Stimulated activated memory B cell treated with anti-CD40 and anti-IgM and Interleukin-4, amounts not matched to agents 10 μg/mL and 1 μg/mL and 100 μg/mL, for 72 hours (primary cell): ENCODE results near the gene RAB3D.

Experiments
- ATAC-seq: fragments of 150-1000 bp; cut with Tn5 transposase; 2 replicates; pipeline ENCODE4 v1.10.0; 2021
- H3K27ac Mint-ChIP-seq: one replicate; pipeline ENCODE4 v1.8.0; 2022; ENCODE audit warnings: mild to moderate bottlenecking, mixed read lengths
- H3K27me3 Mint-ChIP-seq: one replicate; pipeline ENCODE4 v1.8.0; 2022; ENCODE audit warnings: mixed read lengths
- H3K36me3 Mint-ChIP-seq: one replicate; pipeline ENCODE4 v1.8.0; 2022; ENCODE audit warnings: mixed read lengths
- H3K4me1 Mint-ChIP-seq: one replicate; pipeline ENCODE4 v1.8.0; 2022; ENCODE audit warnings: mixed read lengths
- H3K4me3 Mint-ChIP-seq: one replicate; pipeline ENCODE4 v1.8.0; 2022; ENCODE audit warnings: mild to moderate bottlenecking, moderate library complexity, mixed read lengths
- H3K9me3 Mint-ChIP-seq: one replicate; pipeline ENCODE4 v1.8.0; 2022; ENCODE audit warnings: mixed read lengths

Gene RAB3D

GRCh38 chr19:11296264-11296663, 43.2 kb downstream of the RAB3D start:
- peaks cover 10% of the 10 kb centered on the region for H3K4me1 Mint-ChIP-seq
- ATAC-seq = no peak
- H3K27ac Mint-ChIP-seq = no peak overlapping the region

DNA sequence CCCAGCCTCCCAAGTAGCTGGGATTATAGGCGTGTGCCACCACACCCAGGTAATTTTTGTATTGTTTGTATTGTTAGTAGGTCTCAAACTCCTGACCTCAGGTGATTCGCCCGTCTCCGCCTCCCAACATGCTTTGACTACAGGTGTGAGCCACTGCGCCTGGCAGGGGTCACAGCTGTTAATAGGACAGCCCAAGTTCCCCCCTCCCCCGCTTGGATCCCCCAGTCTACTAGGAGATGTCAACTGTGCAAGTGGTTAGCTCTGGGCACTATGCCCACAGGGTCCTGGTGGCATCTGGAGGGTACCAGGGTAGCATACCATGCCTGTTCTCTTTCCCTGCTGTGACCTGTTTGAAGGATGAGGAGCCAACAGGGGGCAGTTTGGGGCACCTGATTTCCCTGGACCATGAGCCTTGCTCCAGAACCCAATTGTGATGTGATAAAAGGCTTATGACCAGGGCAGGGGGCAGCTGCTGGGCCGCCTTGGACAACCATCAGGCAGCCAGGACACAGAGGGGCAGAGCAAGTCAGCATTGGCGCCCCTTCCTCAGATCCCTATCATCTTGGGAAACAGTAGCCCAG, 43.7 kb downstream of the RAB3D start, which contains the start of gene TSPAN16:
Gene TSPAN16 (plus strand): TSS at position 496 of the 581 bp plus-strand sequence. CDS start 138 bp downstream, outside the sequence.
- no peak within 1 kb of the TSS for H3K27ac Mint-ChIP-seq
- peaks cover 10% of the 10 kb centered on the region for H3K4me1 Mint-ChIP-seq
- H3K36me3 Mint-ChIP-seq = no peaks in the 10 kb centered on the region
- H3K9me3 Mint-ChIP-seq = no peaks in the 10 kb centered on the region
- H3K27me3 Mint-ChIP-seq = peaks cover 42% of the 10 kb centered on the region
- H3K4me3 Mint-ChIP-seq = no peak within 1 kb of the TSS
- ATAC-seq = no peak

More at GRCh38 chr19:11296264-11296663, 43.2 kb downstream of the RAB3D start:
- Mint-ChIP-seq H3K4me3 (no peak overlapping the region), H3K27me3 (peaks cover 43% of the 10 kb centered on the region), H3K36me3 (no peaks in the 10 kb centered on the region), H3K9me3 (no peaks in the 10 kb centered on the region)

DNA sequence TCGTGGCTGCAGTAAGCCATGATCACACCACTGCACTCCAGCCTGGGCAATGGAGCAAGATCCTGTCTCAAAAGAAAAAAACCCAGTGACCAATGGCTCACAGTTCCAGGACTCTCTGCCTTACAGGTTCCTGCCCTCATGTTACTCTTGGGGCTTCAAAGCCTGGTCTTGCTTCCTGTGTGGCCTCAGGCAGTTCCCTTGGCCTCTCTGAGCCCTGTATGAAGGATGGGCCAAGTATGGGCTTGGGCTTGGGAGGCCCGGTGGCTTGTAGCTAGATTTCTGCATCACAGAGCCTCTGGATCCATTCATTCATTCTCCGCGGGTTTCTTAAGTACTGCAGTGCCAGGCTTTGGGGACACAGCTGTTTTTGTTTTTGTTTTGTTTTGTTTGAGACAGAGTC, 44.3 kb downstream of the RAB3D start:
- Mint-ChIP-seq H3K27ac (no peak overlapping the region), H3K9me3 (no peaks in the 10 kb centered on the region), H3K27me3 (peaks cover 37% of the 10 kb centered on the region), H3K4me1 (peaks cover 10% of the 10 kb centered on the region), H3K4me3 (no peak overlapping the region), H3K36me3 (no peaks in the 10 kb centered on the region)
- no peak for ATAC-seq

DNA sequence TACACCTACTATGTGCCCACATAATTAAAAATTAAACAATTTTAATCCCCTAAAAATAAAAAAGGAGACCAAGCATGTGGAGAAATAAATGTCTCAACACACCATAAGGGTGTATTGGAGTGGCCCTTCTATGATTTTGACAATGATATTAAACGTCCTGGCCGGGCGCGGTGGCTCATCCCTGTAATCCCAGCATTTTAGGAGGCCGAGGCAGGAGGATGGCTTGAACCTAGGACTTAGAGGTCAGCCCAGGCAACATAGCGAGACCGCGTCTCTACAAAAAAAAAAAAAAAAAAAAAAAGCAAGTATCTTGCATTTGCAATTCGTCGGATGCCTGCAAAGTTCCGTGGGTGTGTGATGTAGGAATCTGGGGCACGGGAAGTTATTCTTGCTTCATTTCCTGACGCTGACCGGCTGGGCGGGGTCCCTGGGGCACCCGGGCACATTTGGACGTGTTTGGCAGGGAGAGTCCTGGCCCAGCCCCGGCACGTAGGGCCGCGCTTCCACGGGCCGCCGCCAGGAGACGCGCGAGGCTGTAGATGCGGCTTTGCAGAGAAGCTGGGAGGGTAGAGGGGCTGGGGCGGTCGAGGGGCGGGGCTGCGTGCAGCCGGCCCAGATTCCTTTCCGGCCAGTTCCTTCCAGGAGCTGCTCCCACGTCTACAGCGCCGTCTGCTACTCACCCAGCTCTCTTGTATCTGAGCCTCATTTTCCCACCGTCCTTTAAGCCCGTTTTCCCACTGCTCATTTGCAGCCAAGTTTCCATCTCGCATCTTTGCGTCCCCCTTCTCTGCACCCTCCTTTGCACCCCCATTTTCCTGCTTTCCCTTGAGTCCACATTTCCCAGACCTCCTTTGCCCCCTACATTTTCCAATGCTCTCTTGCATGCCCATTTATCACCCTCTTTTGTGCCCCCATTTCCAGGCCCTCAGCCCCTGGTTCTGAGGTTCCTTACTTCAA, 45.7 kb downstream of the RAB3D start:
- Mint-ChIP-seq H3K4me3 (peak overlapping the region; percentile 19), H3K27me3 (peaks cover 35% of the 10 kb centered on the region), H3K27ac (no peak overlapping the region), H3K9me3 (no peaks in the 10 kb centered on the region), H3K4me1 (peaks cover 10% of the 10 kb centered on the region), H3K36me3 (no peaks in the 10 kb centered on the region)
- peak; percentile 94 for ATAC-seq

DNA sequence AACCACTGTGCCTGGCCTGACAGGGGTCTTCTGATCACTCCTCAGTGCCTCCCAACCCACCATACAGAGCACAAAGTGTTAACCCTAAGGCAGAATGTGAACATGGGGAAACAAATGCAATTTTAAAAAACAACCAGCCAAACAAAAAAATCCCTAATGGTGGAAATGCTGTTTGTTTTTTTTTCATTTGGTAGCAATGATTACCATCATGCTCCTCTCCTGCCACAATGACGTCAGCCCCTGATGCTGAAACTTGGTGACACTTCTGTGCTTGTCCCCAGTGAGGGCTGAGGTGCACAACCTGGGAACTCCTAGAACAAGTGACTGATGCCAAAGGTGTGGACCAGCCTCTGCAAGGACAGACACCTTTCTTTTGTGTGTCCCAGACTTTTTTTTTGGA, 47.5 kb downstream of the RAB3D start:
- H3K36me3 Mint-ChIP-seq = no peaks in the 10 kb centered on the region
- H3K4me3 Mint-ChIP-seq = no peak overlapping the region
- peaks cover 41% of the 10 kb centered on the region for H3K27me3 Mint-ChIP-seq
- H3K27ac Mint-ChIP-seq = no peak overlapping the region
- ATAC-seq = no peak
- no peaks in the 10 kb centered on the region for H3K9me3 Mint-ChIP-seq
- peaks cover 10% of the 10 kb centered on the region for H3K4me1 Mint-ChIP-seq

DNA sequence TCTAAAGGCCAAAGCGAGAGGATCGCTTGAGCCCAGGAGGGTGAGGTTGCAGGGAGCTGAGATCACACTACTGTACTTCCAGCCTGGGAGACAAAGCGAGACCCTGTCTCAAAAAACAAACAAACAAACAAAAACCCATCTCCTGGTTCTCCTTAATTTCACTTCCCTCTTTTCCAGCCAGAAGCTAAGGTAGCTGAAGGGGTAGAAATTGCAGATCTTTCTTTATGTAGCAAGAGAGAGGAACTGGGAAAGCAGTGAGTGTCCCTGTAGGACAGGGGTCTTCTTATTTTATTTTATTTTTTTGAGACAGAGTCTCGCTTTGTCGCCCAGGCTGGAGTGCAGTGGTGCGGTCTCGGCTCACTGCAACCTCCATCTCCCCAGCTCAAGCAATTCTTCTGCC, 48.0 kb downstream of the RAB3D start:
- no peak overlapping the region for H3K4me3 Mint-ChIP-seq
- no peak for ATAC-seq
- peaks cover 10% of the 10 kb centered on the region for H3K4me1 Mint-ChIP-seq
- H3K27me3 Mint-ChIP-seq = peaks cover 45% of the 10 kb centered on the region
- H3K27ac Mint-ChIP-seq = no peak overlapping the region
- H3K36me3 Mint-ChIP-seq = no peaks in the 10 kb centered on the region
- no peaks in the 10 kb centered on the region for H3K9me3 Mint-ChIP-seq

GRCh38 chr19:11290256-11290655, 49.2 kb downstream of the RAB3D start:
- Mint-ChIP-seq H3K27me3 (peaks cover 45% of the 10 kb centered on the region), H3K36me3 (no peaks in the 10 kb centered on the region), H3K9me3 (no peaks in the 10 kb centered on the region), H3K4me1 (peaks cover 10% of the 10 kb centered on the region), H3K4me3 (no peak overlapping the region), H3K27ac (no peak overlapping the region)
- ATAC-seq = no peak

GRCh38 chr19:11288349-11288748, 51.1 kb downstream of the RAB3D start:
- peaks cover 33% of the 10 kb centered on the region for H3K27me3 Mint-ChIP-seq

GRCh38 chr19:11286312-11286974, 53.0 kb downstream of the RAB3D start:
- no peaks in the 10 kb centered on the region for H3K36me3 Mint-ChIP-seq
- no peak for ATAC-seq
- H3K27me3 Mint-ChIP-seq = peaks cover 39% of the 10 kb centered on the region

More at GRCh38 chr19:11288349-11288748, 51.1 kb downstream of the RAB3D start:
- H3K4me3 Mint-ChIP-seq = no peak overlapping the region
- no peaks in the 10 kb centered on the region for H3K4me1 Mint-ChIP-seq
- ATAC-seq = no peak
- no peaks in the 10 kb centered on the region for H3K9me3 Mint-ChIP-seq
- no peak overlapping the region for H3K27ac Mint-ChIP-seq
- H3K36me3 Mint-ChIP-seq = no peaks in the 10 kb centered on the region

DNA sequence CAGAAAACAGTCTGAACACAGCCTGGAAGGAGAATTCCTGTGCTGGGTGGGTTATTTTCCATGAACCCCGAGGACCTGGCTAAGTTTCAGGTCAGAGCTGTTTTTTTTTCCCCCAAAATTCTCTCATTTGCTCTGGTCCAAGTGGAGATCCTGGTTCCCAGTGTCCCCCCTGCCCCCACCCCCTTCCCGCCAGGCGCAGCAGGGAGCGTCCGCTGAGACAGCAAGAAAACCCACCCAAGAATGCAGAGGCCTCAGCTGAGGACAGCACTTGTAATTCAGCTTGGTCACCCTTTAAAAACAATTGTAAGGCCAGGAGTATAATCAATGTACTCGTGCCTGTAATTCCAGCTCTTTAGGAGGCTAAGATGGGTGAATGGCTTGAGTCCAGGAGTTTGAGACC, 54.9 kb downstream of the RAB3D start:
- Mint-ChIP-seq H3K36me3 (no peaks in the 10 kb centered on the region), H3K9me3 (no peaks in the 10 kb centered on the region), H3K27me3 (peaks cover 38% of the 10 kb centered on the region), H3K4me3 (no peak overlapping the region), H3K27ac (no peak overlapping the region), H3K4me1 (peaks cover 5% of the 10 kb centered on the region)
- no peak for ATAC-seq

More at GRCh38 chr19:11286312-11286974, 53.0 kb downstream of the RAB3D start:
- H3K27ac Mint-ChIP-seq = no peak overlapping the region
- no peaks in the 10 kb centered on the region for H3K9me3 Mint-ChIP-seq
- H3K4me1 Mint-ChIP-seq = no peaks in the 10 kb centered on the region
- no peak overlapping the region for H3K4me3 Mint-ChIP-seq

DNA sequence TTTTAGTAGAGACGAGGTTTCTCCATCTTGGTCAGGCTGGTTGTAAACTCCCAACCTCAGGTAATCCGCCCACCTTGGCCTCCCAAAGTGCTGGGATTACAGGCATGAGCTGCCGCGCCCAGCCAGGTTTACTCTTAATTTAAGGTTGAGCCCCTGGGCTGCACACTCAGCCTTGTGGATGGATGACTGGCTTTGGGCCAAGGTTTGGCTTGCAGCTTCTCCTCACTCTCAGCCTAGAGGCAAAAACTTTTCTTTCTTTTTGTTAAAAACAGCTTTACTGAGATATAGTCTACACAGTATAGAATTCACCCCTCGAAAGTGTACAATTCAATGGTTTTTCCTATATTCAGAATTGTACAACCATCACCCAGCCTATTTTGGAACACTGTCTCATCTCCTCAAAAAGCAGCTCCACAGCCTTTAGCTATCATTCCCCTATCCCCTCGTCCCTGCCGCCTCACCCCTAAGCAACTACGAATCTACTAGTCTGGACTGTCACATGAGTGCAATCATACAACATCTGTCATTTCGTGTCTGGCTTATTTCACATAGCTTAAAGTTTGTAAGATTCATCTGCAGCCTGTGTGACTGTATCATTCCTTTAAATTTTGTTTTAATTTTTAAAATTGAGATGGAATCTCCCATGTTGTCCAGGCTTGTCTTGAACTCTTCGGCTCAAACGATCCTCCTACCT, 58.0 kb downstream of the RAB3D start:
- Mint-ChIP-seq H3K36me3 (no peaks in the 10 kb centered on the region), H3K27me3 (peaks cover 9% of the 10 kb centered on the region), H3K4me1 (peaks cover 7% of the 10 kb centered on the region), H3K27ac (no peak overlapping the region), H3K9me3 (no peaks in the 10 kb centered on the region), H3K4me3 (no peak overlapping the region)
- no peak for ATAC-seq

GRCh38 chr19:11279505-11280236, 59.8 kb downstream of the RAB3D start:
- no peaks in the 10 kb centered on the region for H3K9me3 Mint-ChIP-seq
- H3K27me3 Mint-ChIP-seq = peaks cover 18% of the 10 kb centered on the region
- no peak for ATAC-seq
- no peaks in the 10 kb centered on the region for H3K36me3 Mint-ChIP-seq
- no peak overlapping the region for H3K4me3 Mint-ChIP-seq
- H3K27ac Mint-ChIP-seq = no peak overlapping the region
- H3K4me1 Mint-ChIP-seq = peaks cover 7% of the 10 kb centered on the region

GRCh38 chr19:11278670-11279069, 60.8 kb downstream of the RAB3D start:
- no peak for ATAC-seq
- H3K4me3 Mint-ChIP-seq = no peak overlapping the region
- H3K27me3 Mint-ChIP-seq = peaks cover 25% of the 10 kb centered on the region
- no peak overlapping the region for H3K27ac Mint-ChIP-seq
- H3K4me1 Mint-ChIP-seq = peaks cover 7% of the 10 kb centered on the region
- no peaks in the 10 kb centered on the region for H3K9me3 Mint-ChIP-seq
- H3K36me3 Mint-ChIP-seq = no peaks in the 10 kb centered on the region

GRCh38 chr19:11274533-11275086, 64.8 kb downstream of the RAB3D start:
- Mint-ChIP-seq H3K9me3 (no peaks in the 10 kb centered on the region), H3K4me3 (no peak overlapping the region), H3K27me3 (peaks cover 26% of the 10 kb centered on the region), H3K27ac (no peak overlapping the region), H3K36me3 (no peaks in the 10 kb centered on the region), H3K4me1 (peaks cover 3% of the 10 kb centered on the region)
- no peak for ATAC-seq
